D721Med (cell line): ENCODE data around the gene RPL31.
"Not testable (repeated sequence)": the region's sequence is repeated elsewhere in the genome, so short reads cannot be mapped to it uniquely, and the experiment has no call there.

ENCODE experiments used
- DNase-seq: peaks from one replicate; pipeline ENCODE4 v3.0.0; 2011; ENCODE audit warnings: low spot score; ENCODE audit not compliant: insufficient read length
- FAIRE-seq: peaks from 2 replicates; lab custom pipeline; 2011; peaks lifted over from hg19 to GRCh38; lab: Jason Lieb, UNC
- CTCF ChIP-seq: IDR thresholded peaks from 2 replicates; pipeline ENCODE4 v1.5.1; 2012; ENCODE audit warnings: mild to moderate bottlenecking, control low read depth; ENCODE audit not compliant: insufficient read depth; ENCODE audit errors: missing control alignments

Gene RPL31

GRCh38 chr2:101041413-101041812, 39.3 kb downstream of the RPL31 start:
- TF ChIP-seq CTCF = no peak
- FAIRE-seq = no peak
- DNase-seq = no peak

- DNase-seq (no peak), FAIRE-seq (no peak)
- no peak for TF ChIP-seq CTCF
Measured at GRCh38 chr2:101045330-101045729, 43.2 kb downstream of the RPL31 start.

- FAIRE-seq (no peak), DNase-seq (no peak)
- no peak for TF ChIP-seq CTCF
Measured at GRCh38 chr2:101047075-101047766, 45.1 kb downstream of the RPL31 start.

GRCh38 chr2:101047774-101048173, 45.7 kb downstream of the RPL31 start:
- FAIRE-seq = no peak

GRCh38 chr2:101048756-101049155, 46.7 kb downstream of the RPL31 start:
- TF ChIP-seq CTCF = no peak
- no peak for FAIRE-seq
- no peak for DNase-seq

More at GRCh38 chr2:101047774-101048173, 45.7 kb downstream of the RPL31 start:
- DNase-seq = no peak
- TF ChIP-seq CTCF = no peak

- DNase-seq, FAIRE-seq: not testable (repeated sequence)
Measured at GRCh38 chr2:101050886-101051285, 48.8 kb downstream of the RPL31 start.

GRCh38 chr2:101052147-101052546, 50.1 kb downstream of the RPL31 start:
- TF ChIP-seq CTCF = no peak
- no peak for FAIRE-seq
- DNase-seq = no peak
